SU-DHL-6 (cell line): ENCODE results near the gene PLEKHA8.

Experiments used
- CTCF ChIP-seq: fragments of 200-600 bp; sonication (generic); IDR thresholded peaks from one replicate; pipeline ENCODE4 v1.5.1; 2017; ENCODE audit warnings: antibody characterized with exemption, mild to moderate bottlenecking, low read length, moderate library complexity; ENCODE audit not compliant: insufficient read depth, poor library complexity, severe bottlenecking
- EZH2phosphoT487 ChIP-seq: fragments of 200-600 bp; sonication (generic), shearing (Covaris generic); conservative IDR thresholded peaks from 2 replicates; pipeline ENCODE4 v1.6.1; 2018; ENCODE audit warnings: mild to moderate bottlenecking, antibody characterized with exemption, low read length, moderate library complexity, mixed read lengths

GRCh38 chr7:30136743-30137485, 108.7 kb downstream of the PLEKHA8 start:
- TF ChIP-seq CTCF (no peak), EZH2phosphoT487 (no peak)
